GM23248 (cell line): ENCODE results near the gene CST9. TPM values are rescaled to one million over a fixed set of nuclear protein-coding genes. Genes with fewer than 3 reads are reported as not detected.
"Not testable (repeated sequence)": the region's sequence is repeated elsewhere in the genome, so short reads cannot be mapped to it uniquely, and the experiment has no call there.

Experiments
- DNase-seq: peaks from one replicate; pipeline ENCODE4 v3.0.0-alpha.2; 2015
- H2AFZ ChIP-seq: fragments of 200-600 bp; sonication (generic); 2 replicates; pipeline ENCODE4 v1.6.1; 2016; ENCODE audit warnings: antibody characterized with exemption
- H3F3A ChIP-seq: fragments of 200-600 bp; sonication (generic); 2 replicates; pipeline ENCODE4 v1.6.1; 2016; ENCODE audit warnings: mild to moderate bottlenecking, antibody characterized with exemption, mixed run types; ENCODE audit not compliant: insufficient read depth
- H3K27ac ChIP-seq: fragments of 200-600 bp; sonication (generic); 2 replicates; pipeline ENCODE4 v1.5.1; 2016; ENCODE audit warnings: mild to moderate bottlenecking
- H3K27me3 ChIP-seq: fragments of 200-600 bp; sonication (generic); replicated peaks from 2 replicates; pipeline ENCODE4 v1.6.1; 2016; ENCODE audit warnings: mild to moderate bottlenecking; ENCODE audit not compliant: insufficient read depth
- H3K36me3 ChIP-seq: fragments of 200-600 bp; sonication (generic); 2 replicates; pipeline ENCODE4 v1.6.1; 2016; ENCODE audit warnings: low read depth, mild to moderate bottlenecking
- H3K4me1 ChIP-seq: fragments of 200-600 bp; sonication (generic); 2 replicates; pipeline ENCODE4 v1.6.1; 2016; ENCODE audit warnings: mild to moderate bottlenecking; ENCODE audit not compliant: insufficient read depth
- H3K4me2 ChIP-seq: fragments of 200-600 bp; sonication (generic); one replicate; pipeline ENCODE4 v1.6.1; 2016; ENCODE audit warnings: mild to moderate bottlenecking; ENCODE audit not compliant: unreplicated experiment
- H3K4me3 ChIP-seq: fragments of 200-600 bp; sonication (generic); 2 replicates; pipeline ENCODE4 v1.5.1; 2016; ENCODE audit warnings: mild to moderate bottlenecking
- H3K79me2 ChIP-seq: fragments of 200-600 bp; sonication (generic); 2 replicates; pipeline ENCODE4 v1.6.1; 2016; ENCODE audit warnings: mild to moderate bottlenecking; ENCODE audit not compliant: insufficient read depth
- H3K9ac ChIP-seq: fragments of 200-600 bp; sonication (generic); 2 replicates; pipeline ENCODE4 v1.6.1; 2016; ENCODE audit warnings: mild to moderate bottlenecking
- H3K9me2 ChIP-seq: fragments of 200-600 bp; sonication (generic); 2 replicates; pipeline ENCODE4 v1.6.1; 2016; ENCODE audit warnings: mixed run types, mild to moderate bottlenecking, moderate library complexity; ENCODE audit not compliant: insufficient read depth
- H3K9me3 ChIP-seq: fragments of 200-600 bp; sonication (generic); one replicate; pipeline ENCODE4 v1.6.1; 2017; ENCODE audit warnings: low read depth
- H4K20me1 ChIP-seq: fragments of 200-600 bp; sonication (generic); 2 replicates; pipeline ENCODE4 v1.6.0; 2016; ENCODE audit not compliant: insufficient read depth
- EZH2 ChIP-seq: fragments of 200-600 bp; sonication (generic); IDR thresholded peaks from 2 replicates; pipeline ENCODE4 v1.6.1; 2018; ENCODE audit warnings: antibody characterized with exemption, mild to moderate bottlenecking; ENCODE audit not compliant: insufficient read depth, poor library complexity, severe bottlenecking
- EZH2phosphoT487 ChIP-seq: fragments of 200-600 bp; sonication (generic); IDR thresholded peaks from 2 replicates; pipeline ENCODE4 v1.6.1; 2018; ENCODE audit warnings: antibody characterized with exemption, moderate library complexity, mild to moderate bottlenecking, low read depth; ENCODE audit not compliant: insufficient read depth
- WGBS, 2 experiments: methylation state at CpG; one replicate each; pipeline ENCODE4 v1.1.6; 2015 to 2017; ENCODE audit warnings: low lambda C conversion rate in 2 of 2, low coverage in 1 of 2; ENCODE audit errors: missing lambda C conversion rate in 2 of 2; 5-methylcytosine and 5-hydroxymethylcytosine counted together
- in situ Hi-C: fragments of 300-500 bp; cut with MboI; formaldehyde crosslinking; loops from 2 replicates; pipeline ENCODE4 v1.15.0; 2020
- polyA plus RNA-seq: library from polyadenylated mRNA; unstranded; fragments of >200 nt; fragmentation: Nextera tagmentation; extraction: Ambion mirVana; gene quantifications from 2 replicates; pipeline ENCODE4 v1.2.1, GENCODE V29; 2016
- total RNA-seq: library from RNA; depleted of rRNA; stranded (reverse); fragments of >200 nt; shearing (Covaris generic); gene quantifications from 2 replicates; pipeline ENCODE4 v1.2.3, GENCODE V29; 2014

CST9 gene
- total and polyA plus RNA-seq, 2 experiments from 2014 or later = not detected

GRCh38 chr20:23622839-23623343 is 17.2 kb upstream of the CST9 start:
- no peaks in the 10 kb centered on the region for H3K36me3 ChIP-seq
- H3K27ac ChIP-seq = peak overlapping the region; percentile 97
- no peaks in the 10 kb centered on the region for H4K20me1 ChIP-seq
- peaks cover 13% of the 10 kb centered on the region; the same call in 1 of the 2 replicates for H3K4me1 ChIP-seq
- DNase-seq = peak; percentile 95
- no peaks in the 10 kb centered on the region for H3K9me3 ChIP-seq
- H2AFZ ChIP-seq = peak overlapping the region; percentile 92
- WGBS, 2 experiments = 1 to 2% methylated on average over 4 of the region's 4 CpGs
- TF ChIP-seq EZH2 (no peak), EZH2phosphoT487 (no peak)
- H3K27me3 ChIP-seq = peaks cover 4% of the 10 kb centered on the region; the same call in 1 of the 2 replicates
- H3K9ac ChIP-seq = peak overlapping the region; percentile 92
- peak overlapping the region; percentile 91 for H3K4me2 ChIP-seq
- H3F3A ChIP-seq = peaks cover 25% of the 10 kb centered on the region
- peak overlapping the region; percentile 73 for H3K4me3 ChIP-seq
- H3K9me2 ChIP-seq = no peaks in the 10 kb centered on the region
- no peaks in the 10 kb centered on the region for H3K79me2 ChIP-seq
- in situ Hi-C loops = no loop called here

- H3K4me1 ChIP-seq = peaks cover 13% of the 10 kb centered on the region; the same call in 1 of the 2 replicates
- H4K20me1 ChIP-seq, H3K27me3 ChIP-seq, H3K79me2 ChIP-seq, DNase-seq, in situ Hi-C loops, H3K9me3 ChIP-seq, H3K36me3 ChIP-seq, H3K9me2 ChIP-seq: not testable (repeated sequence)
- peak overlapping the region; percentile 92 for H3K9ac ChIP-seq
- H3K4me3 ChIP-seq = peak overlapping the region; percentile 73
- peak overlapping the region; percentile 91 for H3K4me2 ChIP-seq
- WGBS, 2 experiments = 2 to 4% methylated on average over 3 of the region's 3 CpGs
- peak overlapping the region; percentile 97 for H3K27ac ChIP-seq
- H3F3A ChIP-seq = peaks cover 25% of the 10 kb centered on the region
- H2AFZ ChIP-seq = peak overlapping the region; percentile 92
Observed at GRCh38 chr20:23622401-23622800, 16.7 kb upstream of the CST9 start.

DNA sequence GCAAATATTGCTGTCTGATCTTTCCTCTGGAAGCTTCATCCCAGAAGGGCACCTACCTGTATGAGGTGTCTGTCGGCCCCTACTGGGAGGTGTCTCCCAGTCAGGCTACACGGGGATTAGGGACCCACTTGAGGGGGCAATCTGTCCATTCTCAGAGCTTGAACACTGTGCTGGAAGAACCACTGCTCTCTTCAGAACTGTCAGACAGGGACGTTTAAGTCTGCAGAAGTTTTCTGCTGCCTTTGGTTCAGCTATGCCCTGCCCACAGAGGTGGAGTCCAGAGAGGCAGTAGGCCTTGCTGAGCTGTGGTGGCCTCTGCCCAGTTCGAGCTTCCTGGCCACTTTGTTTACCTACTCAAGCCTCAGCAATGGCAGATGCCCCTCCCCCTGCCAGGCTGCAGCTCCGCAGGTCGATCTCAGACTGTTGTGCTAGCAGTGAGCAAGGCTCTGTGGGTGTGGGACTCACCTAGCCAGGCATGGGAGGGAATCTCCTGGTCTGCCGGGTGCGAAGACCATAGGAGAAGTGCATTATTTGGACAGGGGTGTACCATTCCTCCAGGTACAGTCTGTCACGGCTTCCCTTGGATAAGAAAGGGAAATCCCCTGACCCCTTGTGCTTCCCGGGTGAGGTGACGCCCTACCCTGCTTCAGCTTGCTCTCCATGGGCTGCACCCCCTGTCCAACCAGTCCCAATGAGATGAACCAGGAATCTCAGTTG is 15.1 kb upstream of the CST9 start:
- H3K27me3 ChIP-seq, H3K27ac ChIP-seq, H3K36me3 ChIP-seq, H3K4me3 ChIP-seq, H3K79me2 ChIP-seq, H4K20me1 ChIP-seq, in situ Hi-C loops, H3K9me3 ChIP-seq, H2AFZ ChIP-seq, H3K4me2 ChIP-seq, H3K9me2 ChIP-seq, H3K9ac ChIP-seq, DNase-seq: not testable (repeated sequence)
- peaks cover 13% of the 10 kb centered on the region; the same call in 1 of the 2 replicates for H3K4me1 ChIP-seq
- peaks cover 25% of the 10 kb centered on the region for H3F3A ChIP-seq
- 72 to 77% methylated on average over 11 of the region's 11 CpGs for WGBS, 2 experiments

- peaks cover 4% of the 10 kb centered on the region; the same call in 1 of the 2 replicates for H3K27me3 ChIP-seq
- H3K4me3 ChIP-seq = no peak overlapping the region
- in situ Hi-C loops = loop anchor here (10.0 kb wide), 1 partner anchor 169 kb away; no protein-coding TSS in a partner anchor
- no peak overlapping the region for H3K9ac ChIP-seq
- DNase-seq = no peak
- H3K36me3 ChIP-seq = no peaks in the 10 kb centered on the region
- no peak overlapping the region for H2AFZ ChIP-seq
- H3K79me2 ChIP-seq = no peaks in the 10 kb centered on the region
- no peaks in the 10 kb centered on the region for H3F3A ChIP-seq
- no peaks in the 10 kb centered on the region for H4K20me1 ChIP-seq
- H3K9me3 ChIP-seq = no peaks in the 10 kb centered on the region
- WGBS, 2 experiments = 76 to 85% methylated on average over 5 of the region's 5 CpGs
- no peak overlapping the region for H3K27ac ChIP-seq
- TF ChIP-seq EZH2 (no peak), EZH2phosphoT487 (no peak)
- H3K4me1 ChIP-seq = no peaks in the 10 kb centered on the region
- H3K9me2 ChIP-seq = no peaks in the 10 kb centered on the region
- H3K4me2 ChIP-seq = no peak overlapping the region
Observed at GRCh38 chr20:23614163-23614562, 8.4 kb upstream of the CST9 start.
